COLO668 (cell line): Measurements from ENCODE around the gene EMILIN3.
"Not testable (repeated sequence)": the region's sequence is repeated elsewhere in the genome, so short reads cannot be mapped to it uniquely, and the experiment has no call there.

Experiments
- DNase-seq: peaks from one replicate; lab custom pipeline; 2025; ENCODE audit not compliant: unreplicated experiment; lab: John Stamatoyannopoulos, UW

The EMILIN3 gene

GRCh38 chr20:41320441-41320840 is 46.2 kb downstream of the EMILIN3 start:
- DNase-seq: no peak

GRCh38 chr20:41318271-41318649 is 48.4 kb downstream of the EMILIN3 start:
- DNase-seq: no peak

GRCh38 chr20:41317546-41318270 is 48.9 kb downstream of the EMILIN3 start, which contains the start of gene ZHX3:
ZHX3 (minus strand) TSS chr20:41317731; CDS start chr20:41204916, 112,815 bp downstream.
- DNase-seq: peak; percentile 99

- peak; percentile 79 for DNase-seq
Measured at GRCh38 chr20:41316602-41317545, 49.7 kb downstream of the EMILIN3 start.

GRCh38 chr20:41316051-41316450 is 50.6 kb downstream of the EMILIN3 start:
- no peak for DNase-seq

GRCh38 chr20:41314386-41314785 is 52.2 kb downstream of the EMILIN3 start:
- DNase-seq: no peak

GRCh38 chr20:41312009-41312408 is 54.6 kb downstream of the EMILIN3 start:
- DNase-seq: not testable (repeated sequence)
